B cell (primary cell): ENCODE results near the gene PAN3. TPM values are rescaled to one million over a fixed set of nuclear protein-coding genes. Genes with fewer than 3 reads are reported as not detected.

Source experiments
- ATAC-seq: fragments of 200-7000 bp; cut with Tn5 transposase; one replicate; pipeline ENCODE4 v1.10.0; 2021; ENCODE audit warnings: low read depth, mild to moderate bottlenecking, moderate number of reproducible peaks, moderate library complexity
- CTCF ChIA-PET: fragments of 350-600 bp; sonication (Branson Sonifier 250); formaldehyde crosslinking; loops from one replicate; lab custom pipeline; 2021; ENCODE audit warnings: antibody characterized with exemption, inconsistent platforms; lab: Charles Lee
- POLR2A ChIA-PET: fragments of 350-600 bp; sonication (Branson Sonifier 250); formaldehyde crosslinking; loops from one replicate; lab custom pipeline; 2021; ENCODE audit warnings: antibody characterized with exemption; lab: Charles Lee
- DNase-seq: peaks from one replicate; pipeline ENCODE4 v3.0.0; 2013
- H2AFZ ChIP-seq: 2 replicates; pipeline ENCODE4 v1.6.1; 2012; ENCODE audit warnings: mild to moderate bottlenecking, low read depth, low read length; ENCODE audit not compliant: insufficient read depth, poor library complexity, severe bottlenecking
- H3K27ac ChIP-seq, 2 donors: 1 replicate in 1 of 2; 2 replicates in 1 of 2; pipeline ENCODE4 v1.5.1; 2012 to 2013; ENCODE audit warnings: low read length in 2 of 2, mild to moderate bottlenecking in 2 of 2, moderate library complexity in 1 of 2
- H3K27me3 ChIP-seq, 4 experiments: fragments of 200-600 bp in 1 of 4; sonication (generic) in 1 of 4; replicated peaks in 1 of 4; 1 replicate in 2 of 4; 2 replicates in 2 of 4; pipeline versions ENCODE4 v1.6.1 to v1.7.0; 2013 to 2016; ENCODE audit warnings: low read length in 3 of 4, mild to moderate bottlenecking in 2 of 4, mixed read lengths in 1 of 4, moderate library complexity in 1 of 4; ENCODE audit not compliant: insufficient read depth in 4 of 4, control insufficient read depth in 3 of 4; ENCODE audit errors: control extremely low read depth in 1 of 4
- H3K36me3 ChIP-seq, 2 experiments: replicated peaks in 1 of 2; 1 replicate in 1 of 2; 2 replicates in 1 of 2; pipeline versions ENCODE4 v1.6.1 to v1.7.1; 2013; ENCODE audit warnings: low read length in 1 of 2; ENCODE audit not compliant: insufficient read depth in 2 of 2, control insufficient read depth in 1 of 2; ENCODE audit errors: control extremely low read depth in 1 of 2, extremely low read depth in 1 of 2
- H3K4me1 ChIP-seq, 2 donors: fragments of 200-600 bp in 1 of 2; sonication (generic) in 1 of 2; 1 replicate in 1 of 2; 2 replicates in 1 of 2; pipeline versions ENCODE4 v1.5.1 to v1.6.1; 2013 to 2017; ENCODE audit warnings: low read length in 2 of 2; ENCODE audit not compliant: control insufficient read depth in 2 of 2, insufficient read depth in 2 of 2
- H3K4me2 ChIP-seq: replicated peaks from 2 replicates; pipeline ENCODE3; 2012; ENCODE audit warnings: mild to moderate bottlenecking, low read depth, low read length; ENCODE audit not compliant: poor library complexity, severe bottlenecking
- H3K4me3 ChIP-seq, 5 experiments: fragments of 200-600 bp in 1 of 5; sonication (generic) in 1 of 5; 1 replicate in 3 of 5; 2 replicates in 2 of 5; pipeline versions ENCODE4 v1.5.1 to v1.7.0; 2011 to 2016; ENCODE audit warnings: low read length in 4 of 5, mild to moderate bottlenecking in 4 of 5, low read depth in 2 of 5, control low read depth in 1 of 5, moderate library complexity in 1 of 5; ENCODE audit not compliant: insufficient read depth in 1 of 5; ENCODE audit errors: control extremely low read depth in 1 of 5, extremely low read depth in 1 of 5
- H3K79me2 ChIP-seq: fragments of 200-600 bp; sonication (generic); one replicate; pipeline ENCODE4 v1.6.0; 2016; ENCODE audit warnings: low read length; ENCODE audit not compliant: control insufficient read depth, insufficient read depth
- H3K9ac ChIP-seq: fragments of 200-600 bp; sonication (generic); 2 replicates; pipeline ENCODE4 v1.6.1; 2017; ENCODE audit warnings: mild to moderate bottlenecking, low read length, moderate library complexity
- H3K9me3 ChIP-seq, 3 donors: one replicate each; pipeline versions ENCODE4 v1.6.1 to v1.7.1; 2013; ENCODE audit warnings: low read length in 2 of 3; ENCODE audit not compliant: control insufficient read depth in 2 of 3, insufficient read depth in 1 of 3; ENCODE audit errors: control extremely low read depth in 1 of 3
- H4K20me1 ChIP-seq: 2 replicates; pipeline ENCODE4 v1.6.0; 2012; ENCODE audit warnings: mild to moderate bottlenecking, low read length; ENCODE audit not compliant: insufficient read depth, control insufficient read depth, poor library complexity, severe bottlenecking
- H3K27ac Mint-ChIP-seq: one replicate; pipeline ENCODE4 v1.8.0; 2021; ENCODE audit warnings: mixed read lengths
- H3K27me3 Mint-ChIP-seq: one replicate; pipeline ENCODE4 v1.8.0; 2021; ENCODE audit warnings: mixed read lengths
- H3K4me1 Mint-ChIP-seq: one replicate; pipeline ENCODE4 v1.8.0; 2021; ENCODE audit warnings: mixed read lengths
- H3K4me3 Mint-ChIP-seq: one replicate; pipeline ENCODE4 v1.8.0; 2021; ENCODE audit warnings: mixed read lengths
- H3K9me3 Mint-ChIP-seq: one replicate; pipeline ENCODE4 v1.8.0; 2022; ENCODE audit warnings: mixed read lengths; ENCODE audit not compliant: insufficient read depth
- EZH2 ChIP-seq: IDR thresholded peaks from 2 replicates; pipeline ENCODE4 v1.6.1; 2012; ENCODE audit warnings: borderline replicate concordance, low read depth, mild to moderate bottlenecking, moderate library complexity, low read length; ENCODE audit not compliant: insufficient read depth, poor library complexity, severe bottlenecking
- WGBS: methylation state at CpG from one replicate; pipeline ENCODE4 v1.1.5; 2013; ENCODE audit warnings: missing lambda C conversion rate; ENCODE audit not compliant: insufficient coverage; 5-methylcytosine and 5-hydroxymethylcytosine counted together
- intact Hi-C: fragments of 100-400 bp; cut with micrococcal nuclease; formaldehyde crosslinking; loops from one replicate; pipeline ENCODE4 v1.10.0; 2022
- polyA plus RNA-seq: library from polyadenylated mRNA; depleted of rRNA; stranded (reverse); fragments of >200 nt; gene quantifications from 2 replicates; pipeline ENCODE4 v1.2.3, GENCODE V29; 2012
- total RNA-seq, 2 donors: library from RNA; stranded (reverse); fragments of 120-200 nt in 1 of 2; gene quantifications; 1 replicate in 1 of 2; 2 replicates in 1 of 2; pipeline versions ENCODE4 v1.2.3 to v1.2.4, GENCODE V29; 2013 to 2022
- TF ChIP-seq, protein P1 (sequence below): fragments of 200-600 bp; IDR thresholded peaks from one replicate; pipeline ENCODE4 v1.8.0; 2022; ENCODE audit warnings: antibody characterized with exemption, mild to moderate bottlenecking

Gene PAN3
- total and polyA plus RNA-seq, 2 donors (not counting 1 experiment from before 2014, with no cell fraction given), result 23.4 to 117 TPM

DNA sequence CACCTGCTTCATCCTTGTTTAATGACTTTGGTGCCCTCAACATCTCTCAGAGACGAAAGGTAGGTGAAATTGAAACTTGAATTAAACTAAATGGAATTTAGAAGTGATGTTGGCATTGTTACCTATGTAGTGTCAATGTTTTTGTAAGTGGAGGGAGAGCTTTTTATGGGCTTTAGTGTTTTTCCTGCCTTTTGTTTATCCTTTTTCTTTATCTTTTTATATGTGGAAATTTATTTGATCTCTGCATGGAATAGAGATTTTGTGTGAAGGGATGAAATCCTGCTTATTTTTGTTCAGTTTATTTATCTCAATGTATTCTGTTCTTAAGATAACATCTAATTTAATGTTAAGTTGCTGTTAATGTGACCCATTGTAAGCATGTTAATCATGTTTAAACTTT lies 39.5 kb downstream of the PAN3 start:
- Mint-ChIP-seq H3K27ac (no peak overlapping the region), H3K4me1 (peaks cover 21% of the 10 kb centered on the region), H3K27me3 (no peaks in the 10 kb centered on the region), H3K4me3 (no peak overlapping the region), H3K9me3 (no peaks in the 10 kb centered on the region)
- ChIA-PET POLR2A (no interaction called here), CTCF (no interaction called here)
- TF ChIP-seq, protein P1, sequence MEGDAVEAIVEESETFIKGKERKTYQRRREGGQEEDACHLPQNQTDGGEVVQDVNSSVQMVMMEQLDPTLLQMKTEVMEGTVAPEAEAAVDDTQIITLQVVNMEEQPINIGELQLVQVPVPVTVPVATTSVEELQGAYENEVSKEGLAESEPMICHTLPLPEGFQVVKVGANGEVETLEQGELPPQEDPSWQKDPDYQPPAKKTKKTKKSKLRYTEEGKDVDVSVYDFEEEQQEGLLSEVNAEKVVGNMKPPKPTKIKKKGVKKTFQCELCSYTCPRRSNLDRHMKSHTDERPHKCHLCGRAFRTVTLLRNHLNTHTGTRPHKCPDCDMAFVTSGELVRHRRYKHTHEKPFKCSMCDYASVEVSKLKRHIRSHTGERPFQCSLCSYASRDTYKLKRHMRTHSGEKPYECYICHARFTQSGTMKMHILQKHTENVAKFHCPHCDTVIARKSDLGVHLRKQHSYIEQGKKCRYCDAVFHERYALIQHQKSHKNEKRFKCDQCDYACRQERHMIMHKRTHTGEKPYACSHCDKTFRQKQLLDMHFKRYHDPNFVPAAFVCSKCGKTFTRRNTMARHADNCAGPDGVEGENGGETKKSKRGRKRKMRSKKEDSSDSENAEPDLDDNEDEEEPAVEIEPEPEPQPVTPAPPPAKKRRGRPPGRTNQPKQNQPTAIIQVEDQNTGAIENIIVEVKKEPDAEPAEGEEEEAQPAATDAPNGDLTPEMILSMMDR, result no peak
- no peak for TF ChIP-seq EZH2
- intact Hi-C loops, result no loop called here
- no CpG with 5 or more reads among the region's 1 CpG for WGBS
- H2AFZ ChIP-seq, result no peak overlapping the region
- no peak overlapping the region for H3K4me3 ChIP-seq
- H3K9ac ChIP-seq, result no peak overlapping the region
- ATAC-seq, result no peak
- no peak overlapping the region for H3K27ac ChIP-seq
- no peaks in the 10 kb centered on the region for H3K27me3 ChIP-seq
- peaks cover 28% of the 10 kb centered on the region for H4K20me1 ChIP-seq
- H3K79me2 ChIP-seq, result peaks cover 48% of the 10 kb centered on the region
- no peak for DNase-seq
- H3K4me2 ChIP-seq, result no peak overlapping the region
- H3K9me3 ChIP-seq, result no peaks in the 10 kb centered on the region
- H3K4me1 ChIP-seq, result no peaks in the 10 kb centered on the region
- peaks cover 8 to 39% of the 10 kb centered on the region in 2 experiments for H3K36me3 ChIP-seq

GRCh38 chr13:28179974-28180373 lies 41.6 kb downstream of the PAN3 start:
- Histone ChIP-seq H3K79me2 (peaks cover 41% of the 10 kb centered on the region), H4K20me1 (peaks cover 22% of the 10 kb centered on the region), H3K9ac (no peak overlapping the region), H3K27ac (no peak overlapping the region), H3K36me3 (peaks cover 8 to 27% of the 10 kb centered on the region in 2 experiments), H3K9me3 (no peaks in the 10 kb centered on the region), H3K4me2 (no peak overlapping the region), H3K27me3 (no peaks in the 10 kb centered on the region), H2AFZ (no peak overlapping the region), H3K4me1 (no peaks in the 10 kb centered on the region), H3K4me3 (no peak overlapping the region)
- Mint-ChIP-seq H3K9me3 (no peaks in the 10 kb centered on the region), H3K4me1 (peaks cover 23% of the 10 kb centered on the region), H3K27me3 (no peaks in the 10 kb centered on the region), H3K4me3 (no peak overlapping the region), H3K27ac (no peak overlapping the region)
- intact Hi-C loops, result no loop called here
- DNase-seq (no peak), ATAC-seq (no peak)
- CTCF ChIA-PET, result interaction anchor here (1.5 kb wide), 1 partner anchor 9 kb away, joined by 4 read pairs; no protein-coding TSS in a partner anchor
- POLR2A ChIA-PET, result no interaction called here
- TF ChIP-seq EZH2, result no peak
- TF ChIP-seq, protein P1, result no peak
